Measurements from ENCODE around the gene CDKL2. TPM values are rescaled to one million over a fixed set of nuclear protein-coding genes. Genes with fewer than 3 reads are reported as not detected.

The CDKL2 gene
- total and polyA plus RNA-seq, 2 of the 4 experiments (the other 2 are of a cell fraction), result 0.09 to 0.18 TPM

DNA sequence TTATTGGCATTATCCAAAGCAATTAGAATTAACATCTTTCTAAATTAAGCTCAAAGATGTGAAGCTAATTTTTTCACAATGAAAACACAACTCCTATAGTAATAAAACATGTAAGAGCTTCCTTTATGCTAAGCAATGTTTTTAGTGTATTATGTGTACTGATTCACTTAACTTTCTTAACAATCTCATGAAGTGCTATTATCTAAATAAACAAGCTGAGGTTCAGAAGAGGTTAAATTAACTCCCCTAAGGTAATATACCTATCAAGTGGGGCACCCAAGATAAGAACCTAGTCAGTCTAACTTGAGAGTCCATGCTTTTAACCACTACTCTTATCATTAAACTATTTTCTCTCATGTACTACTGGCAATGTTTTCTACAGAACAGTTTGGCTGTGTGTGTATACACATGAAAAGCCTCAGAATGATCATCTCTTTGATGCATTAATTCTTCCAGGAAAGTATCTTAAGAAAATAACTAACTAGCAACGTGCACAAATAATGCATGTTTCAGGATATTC, 29.2 kb upstream of the CDKL2 start:
- H3K4me1 ChIP-seq (ENCODE audit: control insufficient read depth, insufficient read depth, low read length), result no peaks in the 10 kb centered on the region

More for the DNA sequence above, 29.2 kb upstream of the CDKL2 start:
- Histone ChIP-seq H2BK5ac (ENCODE audit: low read depth, low read length, poor library complexity, severe bottlenecking) (peak overlapping the region; percentile 59), H3K4ac (ENCODE audit: low read depth, low read length) (no peak overlapping the region), H3K18ac (ENCODE audit: low read depth, low read length) (no peak overlapping the region), H2AK5ac (ENCODE audit: low read depth, low read length) (no peak overlapping the region), H4K91ac (ENCODE audit: insufficient read depth, low read depth, low read length) (no peak overlapping the region), H2BK120ac (ENCODE audit: low read depth, low read length) (no peak overlapping the region), H3K4me3 (ENCODE audit: insufficient read depth, low read depth, low read length) (no peak overlapping the region), H3K36me3 (ENCODE audit: control insufficient read depth, insufficient read depth, low read length) (peaks cover 18% of the 10 kb centered on the region), H4K5ac (ENCODE audit: low read depth, low read length) (no peak overlapping the region), H2AFZ (replicated peaks; ENCODE audit: low read length, poor library complexity) (no peak overlapping the region), H3K14ac (replicated peaks; ENCODE audit: low read depth, low read length) (no peak overlapping the region), H3K9me1 (ENCODE audit: insufficient read depth, low read length) (0 out of 2 replicates have a peak, but pooled peaks cover 2% of the 10 kb centered on the region), H3K4me2 (ENCODE audit: low read depth, low read length) (no peak overlapping the region), H3K23ac (ENCODE audit: low read depth, low read length) (no peak overlapping the region), H2BK15ac (ENCODE audit: low read depth, low read length) (no peak overlapping the region), H3K9ac (ENCODE audit: low read depth, low read length) (no peak overlapping the region), H4K20me1 (ENCODE audit: insufficient read depth, low read length) (peaks cover 42% of the 10 kb centered on the region), H3K56ac (ENCODE audit: extremely low read depth, insufficient read depth, low read length) (no peak overlapping the region), H3K27me3 (ENCODE audit: control insufficient read depth, insufficient read depth, low read length) (no peaks in the 10 kb centered on the region), H3K27ac (ENCODE audit: insufficient read depth, low read length) (no peak overlapping the region; the same call in 1 of the 2 replicates), H3K9me3 (ENCODE audit: control insufficient read depth, insufficient read depth, low read length) (no peaks in the 10 kb centered on the region), H2BK20ac (ENCODE audit: low read depth, low read length) (no peak overlapping the region), H2AK9ac (replicated peaks; ENCODE audit: low read depth, low read length, poor library complexity) (no peak overlapping the region), H4K8ac (ENCODE audit: low read depth in 2 of 2, low read length in 2 of 2) (no peak overlapping the region; a peak in 1 of 4 replicates), H3K79me1 (ENCODE audit: low read depth in 1 of 2, low read length in 2 of 2) (peaks cover 15 to 57% of the 10 kb centered on the region in 2 experiments)
- no TSS peak for BruUV-seq (replicated peaks)
- in situ Hi-C loops (cut with MboI; ENCODE audit: low sequenced_read_pairs), result no loop called here
- TF ChIP-seq BHLHE40 (IDR thresholded peaks at IDR 0.05; ENCODE audit: low read depth, low read length), result no peak
- TF ChIP-seq CEBPB (IDR thresholded peaks at IDR 0.05; ENCODE audit: low read depth, low read length), result no peak
- no peak for TF ChIP-seq CHD1 (IDR thresholded peaks at IDR 0.05; ENCODE audit: low read depth, low read length)
- TF ChIP-seq MAFK (IDR thresholded peaks at IDR 0.05; ENCODE audit: low read depth, low read length), result no peak
- no peak for TF ChIP-seq RCOR1 (IDR thresholded peaks at IDR 0.05; ENCODE audit: insufficient replicate concordance, low read length)
- TF ChIP-seq FOS (IDR thresholded peaks at IDR 0.05; ENCODE audit: low read depth, low read length), result no peak
- TF ChIP-seq, protein P1, sequence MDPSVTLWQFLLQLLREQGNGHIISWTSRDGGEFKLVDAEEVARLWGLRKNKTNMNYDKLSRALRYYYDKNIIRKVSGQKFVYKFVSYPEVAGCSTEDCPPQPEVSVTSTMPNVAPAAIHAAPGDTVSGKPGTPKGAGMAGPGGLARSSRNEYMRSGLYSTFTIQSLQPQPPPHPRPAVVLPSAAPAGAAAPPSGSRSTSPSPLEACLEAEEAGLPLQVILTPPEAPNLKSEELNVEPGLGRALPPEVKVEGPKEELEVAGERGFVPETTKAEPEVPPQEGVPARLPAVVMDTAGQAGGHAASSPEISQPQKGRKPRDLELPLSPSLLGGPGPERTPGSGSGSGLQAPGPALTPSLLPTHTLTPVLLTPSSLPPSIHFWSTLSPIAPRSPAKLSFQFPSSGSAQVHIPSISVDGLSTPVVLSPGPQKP (IDR thresholded peaks at IDR 0.05; ENCODE audit: borderline replicate concordance, low read depth, low read length), result no peak
- TF ChIP-seq SMC3 (IDR thresholded peaks at IDR 0.05; ENCODE audit: low read depth, low read length), result no peak
- TF ChIP-seq, protein P2, sequence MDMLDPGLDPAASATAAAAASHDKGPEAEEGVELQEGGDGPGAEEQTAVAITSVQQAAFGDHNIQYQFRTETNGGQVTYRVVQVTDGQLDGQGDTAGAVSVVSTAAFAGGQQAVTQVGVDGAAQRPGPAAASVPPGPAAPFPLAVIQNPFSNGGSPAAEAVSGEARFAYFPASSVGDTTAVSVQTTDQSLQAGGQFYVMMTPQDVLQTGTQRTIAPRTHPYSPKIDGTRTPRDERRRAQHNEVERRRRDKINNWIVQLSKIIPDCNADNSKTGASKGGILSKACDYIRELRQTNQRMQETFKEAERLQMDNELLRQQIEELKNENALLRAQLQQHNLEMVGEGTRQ (IDR thresholded peaks at IDR 0.05; ENCODE audit: low read depth, low read length), result no peak
- TF ChIP-seq, protein P3, sequence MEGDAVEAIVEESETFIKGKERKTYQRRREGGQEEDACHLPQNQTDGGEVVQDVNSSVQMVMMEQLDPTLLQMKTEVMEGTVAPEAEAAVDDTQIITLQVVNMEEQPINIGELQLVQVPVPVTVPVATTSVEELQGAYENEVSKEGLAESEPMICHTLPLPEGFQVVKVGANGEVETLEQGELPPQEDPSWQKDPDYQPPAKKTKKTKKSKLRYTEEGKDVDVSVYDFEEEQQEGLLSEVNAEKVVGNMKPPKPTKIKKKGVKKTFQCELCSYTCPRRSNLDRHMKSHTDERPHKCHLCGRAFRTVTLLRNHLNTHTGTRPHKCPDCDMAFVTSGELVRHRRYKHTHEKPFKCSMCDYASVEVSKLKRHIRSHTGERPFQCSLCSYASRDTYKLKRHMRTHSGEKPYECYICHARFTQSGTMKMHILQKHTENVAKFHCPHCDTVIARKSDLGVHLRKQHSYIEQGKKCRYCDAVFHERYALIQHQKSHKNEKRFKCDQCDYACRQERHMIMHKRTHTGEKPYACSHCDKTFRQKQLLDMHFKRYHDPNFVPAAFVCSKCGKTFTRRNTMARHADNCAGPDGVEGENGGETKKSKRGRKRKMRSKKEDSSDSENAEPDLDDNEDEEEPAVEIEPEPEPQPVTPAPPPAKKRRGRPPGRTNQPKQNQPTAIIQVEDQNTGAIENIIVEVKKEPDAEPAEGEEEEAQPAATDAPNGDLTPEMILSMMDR (conservative IDR thresholded peaks at IDR 0.05; ENCODE audit: low read depth, low read length), result no peak
- no peak for TF ChIP-seq POLR2A (IDR thresholded peaks at IDR 0.05; ENCODE audit: low read depth, low read length)
- TF ChIP-seq NFE2L2 (IDR thresholded peaks at IDR 0.05; ENCODE audit: low read depth, low read length), result no peak
- intact Hi-C loops (cut with micrococcal nuclease), result loop anchor here (5.0 to 10.0 kb wide), 3 partner anchors 63 to 315 kb away; partner anchors contain the start of genes NAAA and USO1
- dilution Hi-C loops (cut with HindIII; ENCODE audit: low sequenced_read_pairs, unreplicated experiment), result no loop called here
- ATAC-seq (ENCODE audit: low read depth) (0 out of 2 replicates have a peak, but pooled peaks have one; percentile 11), DNase-seq (no peak)
- ChIA-PET POLR2A (ENCODE audit: unreplicated experiment) (no interaction called here), CTCF (interaction anchor here (0.7 to 1.6 kb wide), 3 partner anchors 12 to 188 kb away, joined by 3 to 5 read pairs (median 4); partner anchors contain the start of gene USO1)
- no CpG with 5 or more reads among the region's 1 CpG for WGBS, 2 experiments (ENCODE audit: extremely low coverage in 2 of 2, insufficient read length in 1 of 2)

Measured in IMR-90 (cell line).